ENCODE data around the gene HIVEP3.
A peak's percentile ranks its signal among the peaks of the same experiment; 100 is the strongest.

Gene HIVEP3

GRCh38 chr1:41608211-41608610, 310.5 kb downstream of the HIVEP3 start:
- DNase-seq, result peak in 1 of 2 experiments; percentile 65

- no peak for DNase-seq
Measured at GRCh38 chr1:41607808-41608207, 310.9 kb downstream of the HIVEP3 start.

- no peak for DNase-seq
Measured at GRCh38 chr1:41599912-41600311, 318.8 kb downstream of the HIVEP3 start.

GRCh38 chr1:41598325-41598724, 320.4 kb downstream of the HIVEP3 start:
- no peak for DNase-seq

GRCh38 chr1:41592451-41593125, 326.1 kb downstream of the HIVEP3 start:
- DNase-seq, result no peak

- no peak for DNase-seq
Measured at GRCh38 chr1:41591891-41592290, 326.8 kb downstream of the HIVEP3 start.

- DNase-seq, result no peak
Measured at GRCh38 chr1:41590331-41590730, 328.4 kb downstream of the HIVEP3 start.

GRCh38 chr1:41589395-41589794, 329.3 kb downstream of the HIVEP3 start:
- no peak for DNase-seq

GRCh38 chr1:41588334-41588875, 330.3 kb downstream of the HIVEP3 start:
- DNase-seq, result no peak

- DNase-seq, result no peak
Measured at GRCh38 chr1:41587791-41588190, 330.9 kb downstream of the HIVEP3 start.

- no peak for DNase-seq
Measured at GRCh38 chr1:41586230-41586629, 332.5 kb downstream of the HIVEP3 start.

GRCh38 chr1:41583658-41584547, 334.8 kb downstream of the HIVEP3 start:
- no peak for DNase-seq

- DNase-seq, result no peak
Measured at GRCh38 chr1:41582851-41583657, 335.7 kb downstream of the HIVEP3 start.

GRCh38 chr1:41582351-41582750, 336.4 kb downstream of the HIVEP3 start:
- DNase-seq, result no peak

GRCh38 chr1:41582004-41582325, 336.8 kb downstream of the HIVEP3 start:
- DNase-seq, result no peak

- DNase-seq, result no peak
Measured at GRCh38 chr1:41581216-41582003, 337.3 kb downstream of the HIVEP3 start.

- no peak for DNase-seq
Measured at GRCh38 chr1:41580520-41581172, 338.1 kb downstream of the HIVEP3 start.

- DNase-seq, result no peak
Measured at GRCh38 chr1:41580021-41580420, 338.7 kb downstream of the HIVEP3 start.

- DNase-seq, result peak in 1 of 2 experiments; percentile 38
Measured at GRCh38 chr1:41578712-41579335, 339.9 kb downstream of the HIVEP3 start.

GRCh38 chr1:41576620-41577019, 342.1 kb downstream of the HIVEP3 start:
- no peak for DNase-seq

GRCh38 chr1:41576206-41576605, 342.5 kb downstream of the HIVEP3 start:
- DNase-seq, result no peak
